GM21515 (cell line): ENCODE measurements around the gene NUP54.

Experiments
- ATAC-seq: cut with Tn5 transposase; IDR thresholded peaks from one replicate; pipeline ENCODE4 v1.9.1; 2021; ENCODE audit not compliant: unreplicated experiment

The NUP54 gene, protein sequence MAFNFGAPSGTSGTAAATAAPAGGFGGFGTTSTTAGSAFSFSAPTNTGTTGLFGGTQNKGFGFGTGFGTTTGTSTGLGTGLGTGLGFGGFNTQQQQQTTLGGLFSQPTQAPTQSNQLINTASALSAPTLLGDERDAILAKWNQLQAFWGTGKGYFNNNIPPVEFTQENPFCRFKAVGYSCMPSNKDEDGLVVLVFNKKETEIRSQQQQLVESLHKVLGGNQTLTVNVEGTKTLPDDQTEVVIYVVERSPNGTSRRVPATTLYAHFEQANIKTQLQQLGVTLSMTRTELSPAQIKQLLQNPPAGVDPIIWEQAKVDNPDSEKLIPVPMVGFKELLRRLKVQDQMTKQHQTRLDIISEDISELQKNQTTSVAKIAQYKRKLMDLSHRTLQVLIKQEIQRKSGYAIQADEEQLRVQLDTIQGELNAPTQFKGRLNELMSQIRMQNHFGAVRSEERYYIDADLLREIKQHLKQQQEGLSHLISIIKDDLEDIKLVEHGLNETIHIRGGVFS

DNA sequence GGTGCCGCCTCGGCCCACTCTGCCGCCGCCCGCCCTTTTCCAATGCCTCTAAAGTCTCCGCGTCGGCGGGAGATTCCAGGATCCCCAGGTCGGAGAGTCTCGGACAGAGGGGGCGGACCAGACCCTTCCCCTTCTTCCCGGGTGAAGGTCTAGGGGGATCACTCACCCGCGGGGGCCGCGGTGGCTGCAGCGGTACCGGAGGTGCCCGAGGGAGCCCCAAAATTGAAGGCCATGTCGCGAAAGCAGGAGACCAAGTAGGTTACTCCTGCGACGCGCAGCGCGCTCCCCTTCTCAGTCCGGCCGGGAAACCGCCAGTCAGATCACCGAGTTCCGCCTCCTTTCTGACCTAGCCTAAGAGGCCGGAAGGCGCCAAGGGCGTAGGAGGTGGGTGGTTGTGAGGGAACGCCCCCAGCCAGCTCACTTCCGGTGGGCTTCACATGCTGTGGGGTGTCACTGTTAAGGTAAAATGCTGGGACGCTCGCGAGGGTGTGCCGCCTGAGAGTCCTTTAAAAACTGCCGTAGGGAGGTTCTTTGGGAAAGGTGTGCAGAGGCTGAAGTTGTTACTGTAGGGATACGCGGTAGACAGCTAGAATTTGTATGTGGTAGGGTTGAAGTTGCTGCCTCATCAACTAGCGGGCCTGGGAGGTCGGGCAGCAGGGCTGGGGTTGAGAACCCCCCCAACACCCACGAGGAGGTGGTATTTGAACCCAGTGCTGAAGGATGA, at the start of gene NUP54:
NUP54 (minus strand) TSS at position 256 of the 724 bp plus-strand sequence; CDS start at position 233, 23 bp downstream.
- peak; percentile 99 for ATAC-seq

DNA sequence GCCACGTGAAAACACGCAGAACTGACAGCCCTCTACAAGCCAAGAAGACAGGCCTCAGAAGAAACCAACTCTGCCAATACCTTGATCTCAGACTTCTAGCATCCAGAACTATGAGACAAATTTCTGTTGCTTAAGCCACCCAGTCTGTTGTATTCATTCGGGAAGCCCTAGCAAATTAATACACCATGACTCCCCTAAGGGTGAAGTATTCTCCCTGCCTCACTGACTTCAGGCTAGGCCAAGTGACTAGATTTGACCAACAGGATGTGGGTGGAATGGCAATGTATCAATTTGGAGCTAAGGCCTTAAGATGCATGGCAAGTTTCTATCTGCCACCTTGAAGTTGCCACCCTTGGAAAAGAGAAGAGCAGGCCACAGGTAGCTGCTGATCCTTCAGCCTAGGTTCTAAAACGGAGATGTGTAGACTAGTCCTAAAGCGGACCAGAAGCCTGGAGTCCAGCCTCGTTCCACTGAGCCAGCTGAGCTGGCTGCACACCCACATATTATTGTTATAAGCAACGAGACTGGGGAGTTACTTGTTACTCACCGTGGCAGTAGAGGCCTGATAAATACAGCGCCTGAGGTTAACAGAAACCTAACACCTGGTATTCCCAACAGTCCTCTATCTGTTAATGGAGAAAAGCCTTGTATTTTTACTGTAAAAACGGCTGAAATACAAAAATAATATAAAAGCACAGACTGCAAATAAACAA, 49.0 kb upstream of the NUP54 start:
- ATAC-seq = no peak

DNA sequence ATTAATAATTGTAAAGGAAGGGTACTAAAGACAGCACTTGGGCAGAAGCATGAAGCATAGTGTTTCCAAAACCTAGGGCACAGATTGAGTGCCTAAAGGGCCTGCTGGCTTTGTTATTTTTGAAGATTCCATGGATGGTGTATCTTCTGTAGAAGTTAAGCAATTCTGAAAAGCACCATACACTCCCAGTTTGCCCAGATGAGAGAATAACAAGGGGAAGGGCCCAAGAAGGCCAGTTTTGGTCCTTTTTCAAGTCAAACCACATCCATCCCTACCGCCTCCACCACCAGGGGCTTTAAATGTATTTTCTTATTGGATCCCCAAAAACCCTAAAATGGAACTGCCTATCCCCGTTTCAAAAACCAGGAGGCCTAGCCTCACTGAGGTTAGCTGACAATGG, 48.2 kb upstream of the NUP54 start:
- ATAC-seq = no peak

DNA sequence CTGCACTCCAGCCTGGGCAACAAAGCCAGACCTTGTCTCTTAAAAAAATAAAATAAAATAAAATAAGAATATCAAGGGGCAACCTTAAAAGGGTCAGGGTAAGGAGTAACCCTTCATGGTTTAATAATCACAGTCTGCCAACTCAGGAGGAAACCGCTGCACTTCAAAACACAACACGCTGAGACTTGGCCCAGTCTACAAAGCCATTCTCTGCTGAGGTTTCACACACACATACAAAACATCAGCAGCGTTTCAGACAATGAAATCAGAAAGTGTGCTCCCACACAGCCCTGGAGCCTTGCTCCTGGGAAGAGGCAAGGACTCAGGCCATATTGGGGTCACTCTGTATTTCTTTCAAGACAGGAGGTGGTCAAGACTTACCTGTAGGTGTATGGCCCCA, 47.1 kb upstream of the NUP54 start:
- no peak for ATAC-seq

DNA sequence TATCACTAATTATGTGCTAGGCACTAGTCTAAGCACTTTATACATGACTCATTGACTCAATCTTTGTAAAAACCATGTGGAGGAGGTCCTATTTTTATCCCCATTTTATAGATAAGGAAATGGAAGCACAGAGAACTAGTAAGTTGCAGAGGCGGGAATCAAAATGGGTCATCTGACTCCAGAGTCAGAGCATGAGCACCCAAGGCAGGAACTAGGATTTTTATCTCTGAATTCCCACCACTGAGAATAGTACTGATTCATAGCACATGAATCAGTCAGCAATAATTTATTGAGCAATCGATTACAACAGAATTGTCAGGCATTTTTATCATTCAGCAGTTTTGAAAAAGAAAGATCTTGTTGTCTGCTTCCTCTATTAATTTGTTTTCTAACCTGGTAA, 46.1 kb upstream of the NUP54 start:
- ATAC-seq = no peak

DNA sequence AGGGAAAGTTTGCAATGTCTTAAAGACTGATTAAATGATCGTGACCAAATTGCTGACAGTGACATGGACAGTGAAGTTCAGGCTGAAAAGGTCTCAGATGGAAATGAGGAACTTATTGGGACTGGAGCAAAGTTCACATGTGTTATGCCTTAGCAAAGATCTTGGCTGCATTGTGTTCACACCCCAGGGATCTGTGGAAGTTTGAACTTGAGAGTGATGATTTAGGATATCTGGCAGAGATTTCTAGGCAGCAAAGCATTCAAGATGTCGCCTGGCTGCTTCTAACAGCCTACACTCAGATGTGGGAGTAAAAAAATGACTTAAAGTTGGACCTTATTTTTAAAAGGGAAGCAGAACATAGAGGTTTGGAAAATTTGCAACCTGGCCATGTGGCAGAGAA, 44.0 kb upstream of the NUP54 start:
- no peak for ATAC-seq

DNA sequence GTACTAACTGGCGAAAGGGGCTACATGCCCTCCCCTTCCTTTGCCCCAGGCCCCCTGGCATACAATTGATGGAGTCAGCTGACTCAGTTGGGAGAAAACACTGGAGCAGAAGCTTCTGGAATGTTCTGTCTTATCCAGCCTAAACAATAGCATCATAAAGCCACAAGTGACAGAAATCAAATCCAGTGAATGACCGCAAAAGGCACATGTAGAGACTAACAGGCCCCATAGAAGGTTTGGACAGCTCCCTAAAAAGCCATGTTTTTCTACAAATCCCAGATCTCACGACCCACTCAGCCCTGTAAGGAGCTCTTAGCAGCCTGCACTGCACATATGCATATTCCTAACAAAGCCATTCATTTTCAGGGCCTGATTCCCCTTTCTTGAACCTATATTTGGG, 40.4 kb upstream of the NUP54 start:
- no peak for ATAC-seq

DNA sequence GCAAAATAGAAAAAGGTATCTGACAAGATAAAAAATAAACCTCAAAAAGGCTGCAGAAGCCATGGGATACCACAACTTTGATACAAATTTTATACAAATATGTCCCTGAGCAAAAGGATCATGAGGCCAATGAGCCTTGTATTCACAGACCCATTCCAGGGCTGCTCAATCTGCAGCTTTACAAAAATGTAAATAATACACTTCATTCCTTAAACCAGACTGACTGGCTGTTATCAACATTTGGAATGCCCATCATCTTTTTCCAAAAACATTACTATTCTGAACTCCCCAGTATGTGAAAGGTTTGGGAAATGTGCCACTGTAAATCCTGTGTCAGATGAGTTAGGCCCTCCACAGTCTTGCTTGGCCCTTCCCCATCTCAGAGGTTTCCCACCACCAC, 40.0 kb upstream of the NUP54 start:
- ATAC-seq = no peak

DNA sequence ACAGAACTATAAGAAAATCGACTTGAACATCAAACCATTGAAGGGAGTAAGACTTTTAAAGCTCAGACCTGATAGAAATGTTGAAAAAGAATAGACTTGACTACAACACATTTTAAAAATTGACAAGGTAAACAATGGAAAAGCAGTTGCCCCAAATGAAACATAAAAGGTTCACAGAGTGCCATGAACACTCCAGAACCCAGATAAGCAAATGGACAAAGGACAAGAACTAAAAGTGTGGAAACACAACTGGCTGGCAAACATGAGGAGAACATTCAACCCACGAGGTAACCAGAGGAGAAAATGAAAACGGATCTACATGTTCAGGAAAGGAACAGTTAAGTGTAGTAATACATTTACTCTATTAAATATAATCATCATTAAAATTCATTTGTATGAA, 39.0 kb upstream of the NUP54 start:
- no peak for ATAC-seq

DNA sequence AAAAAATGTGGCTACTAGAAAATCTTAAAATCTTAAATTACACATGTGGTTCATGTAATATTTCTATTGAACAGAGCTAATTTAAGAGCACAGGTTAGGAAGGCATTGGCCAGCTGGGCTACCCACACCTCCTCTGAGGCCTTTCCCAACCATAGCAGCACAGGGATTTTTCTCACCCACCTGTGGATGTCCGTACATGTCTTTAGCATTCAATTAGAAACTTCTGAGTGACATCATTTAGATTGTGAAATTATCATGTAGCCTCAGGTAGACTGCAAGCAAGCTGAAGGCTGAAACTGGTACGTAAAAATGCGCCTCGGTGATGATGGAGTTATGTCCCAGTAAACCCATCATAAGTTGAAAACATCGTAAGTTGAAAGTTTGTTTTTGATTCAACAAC, 34.3 kb upstream of the NUP54 start:
- no peak for ATAC-seq

DNA sequence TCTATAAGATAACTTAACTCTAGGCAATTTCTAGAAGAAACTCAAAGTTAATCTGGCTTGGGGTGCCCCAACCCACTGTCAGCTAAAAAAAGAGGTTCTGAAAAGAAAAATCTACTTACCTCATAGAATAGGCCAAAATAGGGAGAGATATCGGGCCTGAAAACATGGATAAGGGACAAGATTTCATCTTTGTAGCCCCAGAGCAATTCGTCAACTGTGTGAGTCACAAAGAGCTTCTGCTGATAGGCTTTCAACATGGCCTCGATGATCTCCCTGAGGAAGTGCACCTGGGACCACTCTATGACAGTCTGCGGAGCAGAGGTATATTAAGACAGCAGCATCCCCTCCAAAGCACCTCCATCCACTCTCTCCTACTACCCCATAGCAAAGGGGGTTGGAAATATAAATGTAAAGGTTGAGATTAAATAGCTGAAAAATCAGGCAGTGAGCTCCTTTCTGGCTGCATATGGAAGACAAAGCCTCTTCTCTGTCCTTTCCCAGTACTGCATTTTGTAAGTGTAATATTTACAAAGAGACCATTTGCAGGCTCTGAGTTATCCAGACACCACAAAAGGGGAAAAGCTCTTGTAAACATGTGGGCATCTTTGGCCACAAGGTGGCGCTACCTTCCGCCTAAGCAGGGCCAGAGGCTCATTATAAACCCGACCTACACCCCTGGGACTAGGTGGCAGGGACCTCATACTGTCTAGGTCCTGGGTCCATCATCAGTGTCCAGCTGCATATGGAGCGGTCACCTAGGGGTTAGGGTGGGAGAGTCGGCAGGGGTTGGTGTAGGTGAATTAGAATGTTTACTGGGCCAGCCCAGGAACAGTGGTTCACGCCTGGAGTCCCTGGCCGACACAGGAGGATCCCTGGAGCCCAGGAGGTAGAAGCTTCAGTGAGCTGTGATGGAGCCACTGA, 31.5 kb upstream of the NUP54 start:
- peak; percentile 87 for ATAC-seq

DNA sequence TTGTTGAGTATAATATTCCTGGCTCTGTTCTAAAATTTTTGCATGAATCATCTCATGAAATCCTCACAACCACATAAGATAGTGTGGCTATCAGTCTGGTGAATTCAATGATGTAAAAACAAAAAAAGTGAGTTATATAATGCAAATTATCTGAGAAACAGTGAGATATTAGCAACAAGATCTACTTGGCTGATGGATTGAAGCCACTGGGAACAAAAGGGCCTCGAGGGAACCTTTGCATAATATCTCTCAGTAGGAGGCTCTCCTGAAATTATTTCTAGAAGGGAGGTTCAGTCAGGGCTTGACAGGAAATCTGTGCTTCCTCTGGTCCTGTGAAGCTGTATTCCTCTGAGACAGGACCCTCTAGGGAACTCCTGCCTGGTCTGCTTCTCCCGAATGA, 30.1 kb upstream of the NUP54 start:
- ATAC-seq = no peak

DNA sequence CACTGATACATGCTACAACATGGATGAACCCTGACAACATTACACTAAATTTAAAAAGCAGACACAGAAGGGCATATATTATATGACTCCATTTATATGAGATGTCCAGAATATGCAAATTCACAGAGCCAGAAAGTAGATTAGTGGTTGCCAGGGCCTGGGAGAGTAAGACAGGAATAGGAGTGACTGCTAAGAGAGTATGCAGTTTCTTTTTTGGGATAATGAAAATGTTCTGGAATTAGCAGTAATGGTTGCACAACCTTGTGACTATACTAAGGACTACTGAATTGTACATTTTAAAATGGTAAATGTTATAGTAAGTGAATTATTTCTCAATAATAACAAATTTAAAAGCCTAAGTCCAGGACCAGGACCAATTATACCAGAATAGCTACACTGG, 29.5 kb upstream of the NUP54 start:
- no peak for ATAC-seq

DNA sequence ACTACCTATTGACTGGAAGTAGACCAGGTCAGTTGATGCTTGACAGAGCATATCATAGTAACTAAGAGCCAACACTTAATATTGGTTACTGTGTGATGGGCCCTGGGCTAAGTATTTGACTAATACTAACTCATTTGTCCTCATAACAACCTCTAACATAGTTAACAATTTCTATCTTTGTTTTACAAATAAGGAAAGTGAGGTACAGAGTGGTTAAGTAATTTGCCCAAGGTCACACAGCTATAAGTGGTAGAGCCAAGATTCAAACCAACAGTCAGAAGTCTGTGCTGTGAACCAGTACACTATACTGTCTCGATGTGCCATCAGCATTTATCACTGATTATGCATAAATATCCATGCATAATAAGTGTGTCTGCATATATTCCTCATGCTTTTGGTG, 27.1 kb upstream of the NUP54 start:
- ATAC-seq = no peak

DNA sequence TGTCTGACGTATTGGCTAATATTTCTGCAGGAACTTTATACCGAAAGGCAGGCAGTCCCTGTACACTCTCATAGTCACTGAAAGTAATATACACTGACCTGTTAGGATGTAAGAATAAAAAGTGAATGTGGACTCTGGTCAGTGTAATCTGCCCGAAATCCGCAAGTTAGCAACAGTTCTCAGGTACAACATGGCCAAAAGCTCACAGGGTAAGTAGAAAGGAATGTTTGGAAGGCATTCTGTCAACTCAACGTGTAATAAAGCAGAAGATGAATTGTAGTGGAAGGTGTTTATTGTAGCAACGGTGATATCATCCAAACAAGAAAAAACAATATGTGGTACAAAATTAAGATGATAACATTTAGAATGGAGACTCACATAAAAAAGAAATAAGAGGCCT, 26.0 kb upstream of the NUP54 start:
- ATAC-seq = no peak

DNA sequence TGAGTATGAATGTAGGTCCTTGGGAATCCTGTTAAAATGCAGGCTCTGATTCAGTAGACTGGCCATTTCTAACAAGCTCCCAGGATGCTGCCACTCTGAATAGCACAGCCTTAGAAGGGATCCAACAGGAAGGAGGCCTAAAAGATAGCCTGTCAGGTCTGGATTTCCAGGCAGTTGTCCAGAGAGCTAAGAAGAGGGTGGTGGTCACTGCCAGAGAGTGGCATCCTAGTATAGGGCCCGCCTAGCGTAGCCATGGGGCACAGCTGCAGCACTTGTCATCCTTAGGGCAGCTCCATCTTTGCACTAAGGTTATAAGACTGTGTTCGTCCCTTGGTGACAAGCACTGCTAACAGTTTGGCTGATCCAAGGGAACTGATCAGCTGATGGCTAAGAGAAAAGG, 20.5 kb upstream of the NUP54 start:
- no peak for ATAC-seq

DNA sequence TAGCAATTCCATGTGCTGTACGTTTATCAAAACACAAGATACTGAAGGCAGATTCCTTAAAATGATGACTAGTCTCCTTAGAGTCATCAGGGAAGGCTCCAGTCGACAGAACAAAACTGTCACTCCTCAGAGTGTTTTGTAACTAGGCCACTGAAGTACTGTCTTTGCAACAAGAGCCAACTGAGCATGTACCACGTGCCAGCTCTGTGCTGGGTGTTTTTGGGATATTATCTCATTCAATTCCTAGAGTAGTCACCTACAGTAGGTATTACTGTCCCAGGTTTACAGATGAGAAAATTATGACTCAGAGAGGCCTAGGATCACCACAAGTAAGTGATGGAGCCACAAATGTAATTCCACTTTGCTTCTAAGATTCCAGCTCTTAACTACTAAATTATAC, 18.3 kb upstream of the NUP54 start:
- ATAC-seq = no peak

DNA sequence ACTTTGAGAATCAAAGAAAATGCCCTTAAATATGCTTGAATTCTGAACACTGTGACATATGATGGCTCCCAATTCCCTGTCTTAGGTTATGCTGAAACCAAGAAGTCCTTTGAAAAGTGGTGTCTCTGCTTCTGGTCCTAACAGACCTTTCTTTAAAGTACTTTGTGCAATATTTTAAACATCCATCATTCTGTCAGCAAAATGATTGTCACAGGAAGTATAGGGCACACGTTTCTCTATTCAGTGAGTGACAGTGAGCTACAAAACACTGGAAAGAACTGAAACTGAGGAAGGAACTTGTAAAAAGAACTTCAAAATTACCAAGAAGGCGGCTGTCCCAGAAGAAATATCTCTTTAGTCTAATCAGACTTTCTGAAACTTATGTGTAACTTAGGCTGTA, 12.2 kb upstream of the NUP54 start:
- no peak for ATAC-seq

DNA sequence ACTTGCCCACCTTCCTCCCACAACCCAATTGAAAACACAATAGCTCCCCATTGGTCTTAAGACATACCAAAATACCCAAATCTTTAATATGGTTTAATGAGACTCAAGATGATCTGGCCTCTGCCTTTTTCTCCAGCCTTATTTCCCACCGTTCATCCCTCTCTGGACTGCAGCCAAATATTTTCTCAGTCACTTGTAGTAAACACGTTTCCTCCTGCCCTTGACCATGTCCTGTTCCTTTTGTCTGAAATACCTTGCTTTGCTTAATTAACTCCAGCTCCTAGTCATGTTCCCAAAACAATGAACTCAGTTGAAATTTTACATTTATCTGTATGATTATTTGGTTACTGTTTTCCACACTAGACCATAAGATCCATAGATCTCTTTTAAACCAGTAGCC, 8.4 kb upstream of the NUP54 start:
- ATAC-seq = no peak

DNA sequence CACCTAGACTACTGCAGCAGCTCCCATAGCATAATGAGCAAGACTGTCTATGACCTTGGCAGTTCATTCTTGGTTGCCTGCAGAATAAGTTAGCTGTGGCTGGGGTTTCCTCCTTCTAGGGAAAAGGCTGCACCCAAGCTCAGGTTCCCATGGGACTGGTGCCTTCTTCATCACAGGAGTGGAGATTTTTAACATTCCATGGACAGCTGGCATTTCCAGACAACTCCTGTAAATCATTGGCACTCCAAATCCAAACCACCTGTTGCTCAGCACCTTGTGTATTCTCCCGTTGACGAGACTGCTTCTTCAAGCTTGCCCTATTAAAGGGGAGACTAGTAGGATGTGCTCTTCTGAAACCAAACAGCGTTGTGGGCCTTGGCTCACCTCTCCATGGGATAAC, 7.8 kb upstream of the NUP54 start:
- no peak for ATAC-seq

DNA sequence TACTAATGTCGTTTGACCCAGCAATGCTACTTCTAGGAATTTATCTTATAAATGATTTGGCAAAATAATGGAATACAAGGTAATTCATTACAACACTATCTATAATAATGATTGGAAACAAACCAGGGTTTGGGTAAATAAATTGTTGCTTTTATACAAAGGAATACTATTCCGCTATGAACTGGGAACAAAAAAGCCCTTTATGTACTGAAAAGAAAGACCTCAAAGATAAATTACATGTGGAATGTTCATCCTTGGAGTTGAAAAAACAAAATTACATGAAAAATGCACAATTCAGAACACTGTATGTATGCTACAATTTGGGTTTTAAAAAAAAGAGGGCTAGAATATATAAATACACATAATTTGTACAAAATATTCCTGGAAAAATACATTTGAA, 5.2 kb upstream of the NUP54 start:
- ATAC-seq = no peak
